ENCODE results near the gene CEP192. TPM values are rescaled to one million over a fixed set of nuclear protein-coding genes. Genes with fewer than 3 reads are reported as not detected.

The CEP192 gene
- total RNA-seq, 1 donor from 2014 or later = 20.1 TPM

GRCh38 chr18:13164406-13164805 lies 173.2 kb downstream of the CEP192 start:
- DNase-seq = no peak
- H3K4me3 Mint-ChIP-seq (ENCODE audit: unreplicated experiment) = no peak overlapping the region
- H3K4me1 Mint-ChIP-seq (ENCODE audit: low read depth, unreplicated experiment) = no peaks in the 10 kb centered on the region
- peaks cover 9% of the 10 kb centered on the region for H3K9me3 Mint-ChIP-seq (ENCODE audit: unreplicated experiment)
- TF ChIP-seq, protein P1, sequence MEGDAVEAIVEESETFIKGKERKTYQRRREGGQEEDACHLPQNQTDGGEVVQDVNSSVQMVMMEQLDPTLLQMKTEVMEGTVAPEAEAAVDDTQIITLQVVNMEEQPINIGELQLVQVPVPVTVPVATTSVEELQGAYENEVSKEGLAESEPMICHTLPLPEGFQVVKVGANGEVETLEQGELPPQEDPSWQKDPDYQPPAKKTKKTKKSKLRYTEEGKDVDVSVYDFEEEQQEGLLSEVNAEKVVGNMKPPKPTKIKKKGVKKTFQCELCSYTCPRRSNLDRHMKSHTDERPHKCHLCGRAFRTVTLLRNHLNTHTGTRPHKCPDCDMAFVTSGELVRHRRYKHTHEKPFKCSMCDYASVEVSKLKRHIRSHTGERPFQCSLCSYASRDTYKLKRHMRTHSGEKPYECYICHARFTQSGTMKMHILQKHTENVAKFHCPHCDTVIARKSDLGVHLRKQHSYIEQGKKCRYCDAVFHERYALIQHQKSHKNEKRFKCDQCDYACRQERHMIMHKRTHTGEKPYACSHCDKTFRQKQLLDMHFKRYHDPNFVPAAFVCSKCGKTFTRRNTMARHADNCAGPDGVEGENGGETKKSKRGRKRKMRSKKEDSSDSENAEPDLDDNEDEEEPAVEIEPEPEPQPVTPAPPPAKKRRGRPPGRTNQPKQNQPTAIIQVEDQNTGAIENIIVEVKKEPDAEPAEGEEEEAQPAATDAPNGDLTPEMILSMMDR (IDR thresholded peaks at IDR 0.05; ENCODE audit: partially characterized antibody, unreplicated experiment) = no peak
- H3K36me3 Mint-ChIP-seq (ENCODE audit: unreplicated experiment) = peaks cover 10% of the 10 kb centered on the region
- peaks cover 2% of the 10 kb centered on the region for H3K27me3 Mint-ChIP-seq (ENCODE audit: unreplicated experiment)
- no peak overlapping the region for H3K27ac Mint-ChIP-seq (ENCODE audit: unreplicated experiment)

GRCh38 chr18:13165636-13166423 lies 174.7 kb downstream of the CEP192 start:
- no peak for DNase-seq
- no peaks in the 10 kb centered on the region for H3K4me1 Mint-ChIP-seq (ENCODE audit: low read depth, unreplicated experiment)
- TF ChIP-seq, protein P1 (IDR thresholded peaks at IDR 0.05; ENCODE audit: partially characterized antibody, unreplicated experiment) = no peak
- peaks cover 2% of the 10 kb centered on the region for H3K27me3 Mint-ChIP-seq (ENCODE audit: unreplicated experiment)
- peaks cover 10% of the 10 kb centered on the region for H3K36me3 Mint-ChIP-seq (ENCODE audit: unreplicated experiment)
- no peak overlapping the region for H3K27ac Mint-ChIP-seq (ENCODE audit: unreplicated experiment)
- peaks cover 8% of the 10 kb centered on the region for H3K9me3 Mint-ChIP-seq (ENCODE audit: unreplicated experiment)
- H3K4me3 Mint-ChIP-seq (ENCODE audit: unreplicated experiment) = no peak overlapping the region

DNA sequence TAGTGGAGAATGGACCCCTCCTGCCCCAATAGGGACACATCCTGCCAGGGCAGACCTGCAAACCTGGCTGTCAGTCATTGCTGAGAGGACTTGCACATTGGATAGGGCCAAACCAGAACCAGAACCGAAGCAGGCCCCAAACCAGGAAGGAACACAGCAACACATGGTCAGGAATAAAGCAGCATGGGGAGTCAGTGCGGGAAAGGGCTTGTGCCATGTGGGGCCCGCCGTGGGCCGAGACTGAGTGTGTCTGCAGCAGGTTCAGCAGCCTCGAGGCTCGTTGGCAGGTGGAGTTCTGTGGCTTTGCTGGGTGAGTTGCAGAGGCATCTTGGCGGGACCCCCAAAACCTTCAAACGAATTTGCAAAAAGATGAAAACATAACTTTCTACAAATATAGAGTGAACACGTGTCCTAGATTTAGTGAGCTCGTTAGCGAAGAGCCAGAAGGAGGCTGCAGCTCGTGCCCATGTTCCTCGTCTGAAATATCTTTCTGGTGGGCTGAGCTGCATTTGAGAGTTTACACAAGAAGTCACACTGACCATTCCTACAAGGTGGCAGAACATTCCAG lies 182.5 kb downstream of the CEP192 start:
- no peaks in the 10 kb centered on the region for H3K36me3 Mint-ChIP-seq (ENCODE audit: unreplicated experiment)
- H3K27ac Mint-ChIP-seq (ENCODE audit: unreplicated experiment) = no peak overlapping the region
- no peak overlapping the region for H3K4me3 Mint-ChIP-seq (ENCODE audit: unreplicated experiment)
- no peaks in the 10 kb centered on the region for H3K9me3 Mint-ChIP-seq (ENCODE audit: unreplicated experiment)
- H3K27me3 Mint-ChIP-seq (ENCODE audit: unreplicated experiment) = no peaks in the 10 kb centered on the region
- DNase-seq = no peak
- peaks cover 9% of the 10 kb centered on the region for H3K4me1 Mint-ChIP-seq (ENCODE audit: low read depth, unreplicated experiment)
- TF ChIP-seq, protein P1 (IDR thresholded peaks at IDR 0.05; ENCODE audit: partially characterized antibody, unreplicated experiment) = no peak

Other genes with a start within 250 kb of the CEP192 start
- 33.3 TPM for gene PTPN2, start 107.1 kb upstream of the CEP192 start, total RNA-seq (ENCODE audit: unreplicated experiment)
- gene SEH1L, start 43.4 kb upstream of the CEP192 start, total RNA-seq (ENCODE audit: unreplicated experiment) = 46.4 TPM
- gene LDLRAD4, start 227.4 kb downstream of the CEP192 start, total RNA-seq (ENCODE audit: unreplicated experiment) = 0.29 TPM